Measurements from ENCODE around the gene LRRN4.

DNA sequence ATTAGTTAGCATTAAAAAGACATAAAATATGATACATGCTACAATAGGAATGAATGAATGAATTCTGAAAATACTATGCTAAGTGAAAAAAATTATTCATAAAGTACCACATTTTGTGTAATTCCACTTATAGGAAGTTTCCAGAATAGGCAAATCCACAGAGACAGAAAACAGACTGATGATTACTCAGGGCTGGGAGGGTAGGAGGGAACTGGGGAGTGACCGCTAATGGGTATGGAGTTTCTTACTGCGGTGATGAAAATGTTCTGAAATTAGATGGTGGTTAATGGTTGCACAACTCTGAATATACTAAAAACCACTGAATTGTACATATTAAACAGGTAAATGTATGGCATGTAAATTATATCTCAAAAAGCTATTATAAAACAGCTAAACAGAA is 46.4 kb upstream of the LRRN4 start:
- TF ChIP-seq, protein P1, sequence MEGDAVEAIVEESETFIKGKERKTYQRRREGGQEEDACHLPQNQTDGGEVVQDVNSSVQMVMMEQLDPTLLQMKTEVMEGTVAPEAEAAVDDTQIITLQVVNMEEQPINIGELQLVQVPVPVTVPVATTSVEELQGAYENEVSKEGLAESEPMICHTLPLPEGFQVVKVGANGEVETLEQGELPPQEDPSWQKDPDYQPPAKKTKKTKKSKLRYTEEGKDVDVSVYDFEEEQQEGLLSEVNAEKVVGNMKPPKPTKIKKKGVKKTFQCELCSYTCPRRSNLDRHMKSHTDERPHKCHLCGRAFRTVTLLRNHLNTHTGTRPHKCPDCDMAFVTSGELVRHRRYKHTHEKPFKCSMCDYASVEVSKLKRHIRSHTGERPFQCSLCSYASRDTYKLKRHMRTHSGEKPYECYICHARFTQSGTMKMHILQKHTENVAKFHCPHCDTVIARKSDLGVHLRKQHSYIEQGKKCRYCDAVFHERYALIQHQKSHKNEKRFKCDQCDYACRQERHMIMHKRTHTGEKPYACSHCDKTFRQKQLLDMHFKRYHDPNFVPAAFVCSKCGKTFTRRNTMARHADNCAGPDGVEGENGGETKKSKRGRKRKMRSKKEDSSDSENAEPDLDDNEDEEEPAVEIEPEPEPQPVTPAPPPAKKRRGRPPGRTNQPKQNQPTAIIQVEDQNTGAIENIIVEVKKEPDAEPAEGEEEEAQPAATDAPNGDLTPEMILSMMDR (IDR thresholded peaks at IDR 0.05; ENCODE audit: low read depth, low read length, poor library complexity, severe bottlenecking), result no peak
- TF ChIP-seq EZH2phosphoT487 (IDR thresholded peaks at IDR 0.05; ENCODE audit: borderline replicate concordance, low read length), result no peak

Measured in DOHH2 (cell line).